Islet of Langerhans (tissue), 1 donor: Measurements from ENCODE around the gene TBL1X.

Experiments
- FAIRE-seq: peaks from one replicate; lab custom pipeline; 2011; peaks lifted over from hg19 to GRCh38; lab: Jason Lieb, UNC

The TBL1X gene

GRCh38 chrX:9708086-9708485, 243.2 kb downstream of the TBL1X start:
- FAIRE-seq = no peak

DNA sequence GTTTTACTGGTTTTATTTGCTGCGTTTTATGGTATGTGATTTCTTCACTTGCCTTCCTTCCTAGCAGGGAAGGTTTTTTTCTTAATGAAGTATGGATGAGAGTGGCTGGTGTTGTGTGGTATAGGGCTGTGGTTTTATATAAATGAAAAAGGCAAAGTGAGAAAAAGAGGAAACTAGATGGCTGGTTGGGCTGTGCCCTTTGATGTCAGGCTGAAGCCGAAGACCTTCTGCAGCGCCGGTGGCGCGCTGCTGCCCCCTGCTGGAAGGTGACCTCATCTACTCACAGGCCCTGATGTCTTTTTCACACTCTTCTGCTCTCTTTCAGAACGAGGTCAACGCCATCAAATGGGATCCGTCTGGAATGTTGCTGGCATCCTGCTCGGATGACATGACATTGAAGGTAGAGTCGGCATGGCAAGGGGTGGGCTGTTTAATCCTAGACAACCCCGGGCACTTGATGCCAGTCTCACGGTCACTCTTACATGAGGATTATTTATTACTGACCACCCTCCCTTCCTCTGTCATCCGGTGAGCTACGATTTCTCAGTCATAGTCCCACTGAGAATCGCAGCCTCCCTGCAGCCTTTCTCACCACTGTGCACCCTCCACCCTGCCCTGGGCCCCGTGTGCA, 244.2 kb downstream of the TBL1X start:
- FAIRE-seq = peak; percentile 88

DNA sequence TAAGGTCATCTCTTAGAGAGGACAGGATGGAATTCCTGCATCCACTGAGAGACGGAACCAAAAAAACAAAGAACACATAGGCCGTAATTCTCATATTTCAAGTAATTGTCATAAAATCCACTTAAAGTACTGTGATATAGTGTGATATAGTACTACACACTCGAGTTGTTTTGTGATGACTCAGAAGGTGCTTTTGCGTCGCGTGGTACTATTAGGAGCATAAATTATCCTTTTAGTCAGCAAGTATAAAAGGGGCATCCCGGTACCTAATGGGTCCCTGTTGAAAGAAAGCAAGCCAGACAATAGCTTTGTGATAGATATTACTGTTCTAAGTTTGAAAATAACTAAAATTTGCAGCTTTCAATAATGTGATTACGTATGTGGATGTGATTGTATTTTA, 245.5 kb downstream of the TBL1X start:
- no peak for FAIRE-seq

GRCh38 chrX:9717376-9717775, 252.5 kb downstream of the TBL1X start:
- FAIRE-seq = no peak

DNA sequence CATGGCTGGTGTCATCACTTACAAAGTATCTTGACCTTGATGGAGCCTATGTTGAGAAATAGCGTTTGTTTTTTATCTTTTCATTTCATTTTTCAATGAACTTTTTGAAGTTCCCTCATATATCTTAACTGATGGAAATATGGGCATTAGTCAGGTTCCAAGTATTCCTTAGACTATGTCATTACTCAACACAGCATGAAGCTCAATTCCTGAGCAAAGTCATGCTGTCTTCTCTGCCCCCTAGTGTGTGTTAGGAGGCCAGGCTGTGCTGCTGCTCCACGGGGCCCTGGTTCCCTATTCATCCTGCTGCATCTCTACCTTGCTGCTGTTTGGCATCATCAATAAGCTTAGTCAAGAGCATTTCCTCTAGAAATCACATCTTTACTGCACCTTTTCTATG, 259.9 kb downstream of the TBL1X start:
- no peak for FAIRE-seq

GRCh38 chrX:9728261-9728660, 263.4 kb downstream of the TBL1X start:
- FAIRE-seq = no peak

GRCh38 chrX:9729171-9729885, 264.5 kb downstream of the TBL1X start:
- no peak for FAIRE-seq

DNA sequence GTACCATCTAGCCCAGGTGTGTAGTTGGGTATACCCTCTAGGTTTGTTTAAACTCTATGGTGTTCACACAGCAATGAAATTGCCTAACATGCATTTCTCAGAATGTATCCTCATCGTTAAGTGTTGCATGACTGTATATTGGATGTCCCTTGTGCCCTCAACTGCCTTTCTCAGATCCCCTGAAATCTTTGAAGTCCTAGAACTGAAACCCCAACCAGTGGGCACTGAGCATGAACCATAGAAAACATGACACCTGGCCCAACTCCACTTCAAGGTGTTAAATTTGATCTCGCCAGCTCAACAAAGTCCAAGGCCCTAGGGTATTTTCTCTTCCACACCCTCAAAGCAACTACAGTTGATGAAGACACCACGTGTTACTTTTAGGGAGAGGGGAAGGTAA, 265.2 kb downstream of the TBL1X start:
- FAIRE-seq = no peak

DNA sequence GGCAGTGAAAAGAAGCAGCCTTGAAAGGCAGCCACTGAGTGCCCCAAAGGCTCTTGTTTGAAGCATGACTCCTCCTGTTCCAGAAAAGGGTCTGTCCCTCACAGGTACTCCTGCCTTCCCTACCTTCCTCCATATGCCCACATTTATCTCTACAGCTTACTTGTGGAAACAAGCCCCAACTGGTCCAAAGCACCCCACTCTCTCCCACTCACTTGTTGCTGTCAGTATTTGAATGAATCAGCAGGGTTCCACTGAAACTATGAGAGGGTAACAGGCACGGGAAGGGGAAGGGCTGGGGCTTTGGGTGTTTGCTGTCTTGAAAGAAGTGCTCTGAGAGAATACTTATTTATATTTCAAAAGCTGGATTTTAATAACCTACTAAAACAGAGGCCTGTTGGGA, 265.9 kb downstream of the TBL1X start:
- FAIRE-seq = no peak

DNA sequence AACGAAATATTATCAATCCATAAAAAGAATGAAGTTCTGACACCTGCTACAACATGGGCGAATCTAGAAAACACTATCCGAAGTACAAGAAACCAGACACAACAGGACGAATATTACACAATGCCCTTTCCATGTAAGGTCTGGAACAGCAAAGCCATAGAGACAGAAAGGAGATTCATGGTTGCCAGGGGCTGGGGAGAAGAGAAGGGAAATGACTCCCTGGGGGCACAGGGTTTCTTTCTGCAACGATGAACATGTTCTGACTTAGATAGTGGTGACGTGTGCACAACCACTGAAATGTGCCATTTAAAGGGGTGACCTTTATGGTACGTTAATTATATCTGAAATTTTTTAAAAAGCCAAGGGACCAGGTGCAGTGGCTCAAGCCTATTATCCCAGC, 272.5 kb downstream of the TBL1X start:
- FAIRE-seq = no peak

- no peak for FAIRE-seq
Observed at GRCh38 chrX:9738151-9738550, 273.3 kb downstream of the TBL1X start.

DNA sequence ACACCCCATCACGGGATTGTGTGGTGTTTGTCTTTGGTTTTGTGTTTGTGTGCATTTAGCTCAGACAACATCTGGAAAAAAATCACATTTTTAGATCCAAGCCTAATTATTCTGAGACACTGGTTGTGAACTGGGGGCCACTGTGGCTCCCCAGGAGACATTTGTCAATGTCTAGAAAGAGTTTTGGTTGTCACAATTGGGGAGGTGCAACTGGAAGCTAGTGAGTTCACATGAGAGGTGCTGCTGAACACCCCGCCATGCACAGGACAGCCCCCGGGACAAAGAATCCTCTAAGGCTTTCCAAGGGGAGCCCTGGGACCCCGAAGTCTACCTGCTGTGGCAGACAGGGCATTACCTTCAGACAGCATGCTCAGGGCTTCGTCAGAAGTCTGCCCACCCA, 274.3 kb downstream of the TBL1X start:
- FAIRE-seq = no peak

DNA sequence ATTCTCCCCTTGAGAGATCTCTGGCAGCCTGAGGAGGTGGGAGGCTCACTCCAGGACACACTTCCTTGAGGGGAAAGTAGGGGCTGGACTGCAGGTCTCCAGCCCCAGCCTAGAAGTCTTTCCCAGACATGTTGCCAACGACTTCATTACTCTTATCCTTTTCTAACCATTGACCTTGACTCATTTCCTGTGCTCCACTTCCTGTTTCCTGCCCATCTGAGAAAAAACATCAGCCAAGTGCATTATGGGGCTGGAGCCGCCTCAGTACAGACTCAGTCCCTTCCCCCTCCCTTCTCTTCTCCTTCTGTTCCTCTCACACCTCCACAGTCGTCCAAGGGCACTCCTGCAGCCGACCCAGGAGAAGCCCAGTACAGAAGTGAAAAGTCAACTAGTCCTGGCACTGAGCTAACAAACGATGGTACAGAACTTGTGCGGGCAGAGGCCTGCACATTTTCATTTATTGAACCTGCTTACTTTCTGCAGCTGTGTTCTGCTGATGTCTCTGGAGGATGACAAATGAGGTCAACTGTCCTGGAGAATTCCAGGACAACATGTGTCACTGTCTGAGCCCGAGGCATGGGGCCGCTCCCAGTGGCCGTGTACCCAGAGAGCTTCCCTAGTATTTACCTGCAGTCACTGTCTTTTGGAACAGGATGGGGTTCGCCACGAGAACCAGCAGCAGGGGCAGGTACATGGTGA, 280.7 kb downstream of the TBL1X start:
- FAIRE-seq = no peak

DNA sequence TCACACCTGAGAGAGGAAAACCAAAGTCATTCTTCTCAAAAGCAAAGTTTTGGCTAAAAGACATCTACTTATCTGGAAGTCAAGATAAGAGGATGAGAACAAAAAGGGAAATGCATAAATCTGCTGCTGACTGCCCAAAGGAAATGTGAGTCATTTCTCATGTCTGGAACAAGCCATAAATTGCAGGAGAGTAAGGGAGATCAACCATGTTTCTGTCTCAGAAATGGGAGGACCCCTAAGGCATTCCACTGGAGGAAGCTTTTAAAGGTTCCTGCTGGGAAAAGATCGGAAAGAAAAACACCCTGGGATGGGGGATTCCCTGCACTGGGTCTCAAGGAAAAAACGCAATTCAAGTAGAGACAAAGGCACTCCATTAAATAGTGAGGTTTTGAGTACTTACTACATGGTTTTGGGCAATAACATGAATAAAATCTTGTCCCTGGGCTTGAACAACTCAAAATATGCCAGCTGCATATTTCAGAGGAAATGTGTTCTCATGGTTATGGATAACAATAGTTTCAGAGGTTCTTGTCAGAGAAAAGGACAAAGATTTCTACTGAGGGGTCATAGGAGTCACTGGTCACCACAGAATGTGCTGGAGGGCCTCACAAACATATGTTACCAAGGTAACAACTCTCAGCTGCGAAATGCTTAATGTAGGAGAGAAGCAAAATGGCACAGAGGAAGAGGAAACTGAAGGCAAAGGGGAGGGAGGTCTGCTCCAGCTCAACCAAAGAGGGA, 281.5 kb downstream of the TBL1X start:
- no peak for FAIRE-seq

DNA sequence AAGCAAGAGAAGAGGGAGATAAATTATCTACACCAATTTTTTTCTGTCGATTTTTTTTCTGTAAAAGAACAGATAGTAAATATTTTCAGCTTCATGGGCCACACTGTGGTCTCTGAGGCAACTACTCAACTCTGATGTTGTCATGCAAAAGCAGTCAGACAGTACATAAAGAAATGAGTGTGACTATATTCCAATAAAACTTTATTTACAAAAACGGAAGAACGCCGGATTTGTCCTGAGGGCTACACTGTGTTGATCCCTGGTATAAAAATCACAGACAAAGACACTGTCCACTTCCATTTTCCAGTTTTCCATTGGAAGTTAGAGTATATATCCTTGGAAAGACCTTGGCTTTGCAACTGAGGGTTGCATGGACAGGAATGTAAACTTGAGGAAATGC, 282.8 kb downstream of the TBL1X start:
- no peak for FAIRE-seq

GRCh38 chrX:9749146-9749692, 284.4 kb downstream of the TBL1X start:
- no peak for FAIRE-seq

DNA sequence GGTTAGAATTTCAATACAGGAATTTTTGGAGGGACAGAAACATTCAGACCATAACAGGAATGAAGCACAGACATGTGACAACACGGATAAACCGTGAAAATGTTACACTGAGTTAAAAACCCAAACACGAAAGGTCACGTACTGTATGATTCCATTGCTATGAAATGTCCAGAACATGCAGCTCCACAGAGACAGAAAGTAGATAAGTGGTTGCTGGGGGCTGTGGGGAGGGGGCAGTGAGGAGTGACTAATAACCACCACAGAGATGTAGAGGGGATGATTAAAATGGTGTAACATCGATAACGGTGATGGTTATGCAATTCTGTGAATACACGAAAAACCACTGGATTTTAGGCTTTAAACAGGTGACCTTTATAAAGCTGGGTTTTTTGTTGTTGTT, 292.5 kb downstream of the TBL1X start:
- FAIRE-seq = no peak

DNA sequence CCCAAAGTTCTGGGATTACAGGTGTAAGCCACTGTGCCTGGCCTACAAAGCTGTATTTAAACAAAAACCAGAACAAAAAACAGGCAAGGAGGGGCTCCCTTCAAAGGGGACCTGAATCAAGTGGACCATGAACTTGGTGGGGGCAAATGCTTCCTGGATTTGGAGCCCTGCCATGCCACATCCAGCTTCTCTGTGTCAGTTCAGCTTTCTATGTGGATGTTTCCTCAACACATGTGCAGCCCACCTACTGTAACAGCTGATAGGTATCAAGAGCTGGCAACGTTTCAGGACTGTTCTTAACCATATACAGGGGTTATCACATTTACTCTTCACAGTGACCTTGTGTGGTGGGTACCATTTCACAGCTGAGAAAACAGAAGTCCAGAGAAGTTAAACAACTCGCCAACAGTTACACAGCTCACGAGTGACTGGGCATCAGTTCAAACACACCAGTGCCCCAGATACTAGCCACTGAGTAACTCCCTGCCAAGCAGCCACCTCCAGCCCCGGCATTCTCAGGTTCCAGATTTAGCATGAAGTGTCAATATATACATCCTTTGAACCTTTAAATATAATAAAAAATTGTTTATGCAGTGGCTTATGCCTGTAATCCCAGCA, 293.3 kb downstream of the TBL1X start:
- no peak for FAIRE-seq

- FAIRE-seq = no peak
Observed at GRCh38 chrX:9759337-9759736, 294.5 kb downstream of the TBL1X start.

DNA sequence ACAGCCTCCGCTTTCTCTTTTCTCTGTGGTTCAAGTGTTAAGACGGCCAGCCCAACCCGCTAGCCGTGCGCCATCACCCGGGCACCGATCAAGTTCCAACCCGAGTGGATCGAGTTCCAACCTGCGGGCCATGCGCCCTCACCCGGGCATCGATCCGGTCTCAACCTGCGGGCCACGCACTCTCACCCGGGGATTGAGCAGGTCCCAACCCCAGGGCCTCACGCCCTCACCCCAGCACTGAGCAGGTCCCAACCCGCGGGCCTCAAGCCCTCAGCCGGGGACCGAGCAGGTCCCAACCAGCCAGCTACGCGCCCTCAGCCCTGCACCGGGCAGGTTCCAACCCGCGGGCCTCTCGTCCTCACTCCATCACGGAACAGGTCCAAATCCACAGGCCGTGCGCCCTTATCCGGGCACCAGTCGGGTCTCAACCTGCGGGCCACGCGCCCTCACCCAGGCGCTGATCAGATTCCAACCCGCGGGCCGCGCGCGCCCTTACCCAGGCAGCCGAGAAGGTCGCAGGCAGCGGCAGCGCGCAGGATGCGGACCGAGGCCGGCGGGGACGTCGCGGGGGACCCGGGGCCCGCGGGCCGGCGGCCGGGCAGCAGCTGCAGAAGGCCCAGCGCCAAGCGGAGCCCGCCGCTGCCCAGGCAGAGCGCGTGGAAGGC, 300.3 kb downstream of the TBL1X start:
- FAIRE-seq = no peak

GRCh38 chrX:9765737-9766097, 300.9 kb downstream of the TBL1X start, which contains the start of gene GPR143:
TSS of gene GPR143 (minus strand) at chrX:9765847. CDS start at chrX:9765817, 30 bp downstream.
- FAIRE-seq = no peak

- FAIRE-seq = no peak
Observed at GRCh38 chrX:9767375-9767774, 302.5 kb downstream of the TBL1X start.
